Femur (tissue), 1 donor: ENCODE measurements around the gene SLC34A1.

Experiments
- DNase-seq: peaks from one replicate; pipeline ENCODE4 v3.0.0-alpha.2; 2017

The SLC34A1 gene

GRCh38 chr5:177447066-177447610 lies 62.9 kb downstream of the SLC34A1 start:
- DNase-seq, result peak; percentile 80

DNA sequence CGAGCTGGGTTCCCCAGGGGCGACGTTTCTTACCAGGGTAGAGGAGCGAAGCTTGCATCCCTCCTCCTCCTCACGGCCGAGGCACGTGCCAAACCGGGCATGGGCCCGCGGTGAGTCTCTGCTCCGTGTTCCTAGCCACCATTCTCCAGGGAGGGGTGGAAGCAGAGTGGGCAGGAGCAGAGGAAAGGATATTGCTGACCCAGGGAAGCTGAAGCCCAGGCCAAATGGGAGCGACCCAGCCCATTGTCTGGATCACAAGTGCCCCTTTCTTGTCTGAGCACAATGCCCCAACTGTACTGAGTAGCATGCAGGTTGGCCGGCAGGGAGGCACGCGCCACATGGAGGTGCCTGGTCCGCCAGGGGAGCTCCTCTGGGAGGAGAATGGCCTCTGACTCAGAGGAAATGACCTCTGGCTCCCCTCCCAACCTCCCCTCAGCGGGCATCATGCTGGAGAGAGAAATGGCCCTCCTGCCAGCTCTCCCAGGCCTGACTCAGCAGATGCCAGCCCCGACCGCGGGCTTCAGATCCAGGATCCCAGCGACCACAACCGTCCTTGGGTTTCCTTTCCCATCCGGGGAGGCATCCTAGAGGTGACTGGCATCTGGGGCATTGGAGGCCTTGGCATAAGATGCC lies 63.5 kb downstream of the SLC34A1 start:
- DNase-seq, result peak; percentile 75
